HepG2 (cell line): ENCODE results near the gene SGMS1. TPM values are rescaled to one million over a fixed set of nuclear protein-coding genes. Genes with fewer than 3 reads are reported as not detected.
A peak's percentile ranks its signal among the peaks of the same experiment; 100 is the strongest.

Experiments
- ATAC-seq: fragments of 200-7000 bp; cut with Tn5 transposase; 3 replicates; pipeline ENCODE4 v1.9.1; 2020; ENCODE audit warnings: mild to moderate bottlenecking, moderate library complexity
- BruUV-seq: library from RNA; stranded (reverse); fragments of 400-500 nt; replicated peaks from 2 replicates; lab custom pipeline; 2021; lab: Mats Ljungman, UMichigan
- CTCF ChIA-PET: fragments of 300-600 bp; formaldehyde crosslinking; extraction: SDS; loops from one replicate; lab custom pipeline; 2021; ENCODE audit warnings: low total read pairs, inconsistent platforms, low intra/inter-chr PET ratio; lab: Yijun Ruan, JAX
- POLR2A ChIA-PET: fragments of 350-600 bp; sonication (Branson Sonifier 250); formaldehyde crosslinking; loops from one replicate; lab custom pipeline; 2020; ENCODE audit warnings: antibody characterized with exemption, inconsistent platforms; lab: Yijun Ruan, JAX
- DNase-seq: peaks from one replicate; pipeline ENCODE4 v3.0.0-alpha.2; 2015; ENCODE audit warnings: low spot score
- FAIRE-seq: peaks from 3 replicates; lab custom pipeline; 2011; peaks lifted over from hg19 to GRCh38; lab: Jason Lieb, UNC
- H2AFZ ChIP-seq: one replicate; pipeline ENCODE4 v1.6.1; 2011; ENCODE audit warnings: low read length, inconsistent platforms
- H3K27ac ChIP-seq: fragments of 300-600 bp; 3 replicates; pipeline ENCODE4 v1.8.0; 2011; ENCODE audit warnings: mixed run types, mild to moderate bottlenecking, mixed read lengths, low read length, inconsistent platforms; ENCODE audit not compliant: insufficient read depth; ENCODE audit errors: extremely low read length
- H3K27me3 ChIP-seq, 2 experiments: fragments of 200-600 bp in 1 of 2; 2 replicates in 1 of 2; 3 replicates in 1 of 2; pipeline versions ENCODE4 v1.6.0 to v1.8.0; 2011; ENCODE audit warnings: low read length in 2 of 2, mild to moderate bottlenecking in 2 of 2, moderate library complexity in 2 of 2, inconsistent platforms in 1 of 2; ENCODE audit not compliant: insufficient read depth in 2 of 2, control insufficient read depth in 1 of 2
- H3K36me3 ChIP-seq, 2 experiments: fragments of 200-600 bp in 1 of 2; replicated peaks in 1 of 2; 2 replicates in 1 of 2; 3 replicates in 1 of 2; pipeline versions ENCODE4 v1.5.1 to v1.8.0; 2011; ENCODE audit warnings: low read length in 2 of 2, inconsistent platforms in 1 of 2; ENCODE audit not compliant: insufficient read depth in 2 of 2, control insufficient read depth in 1 of 2
- H3K4me1 ChIP-seq: 2 replicates; pipeline ENCODE4 v1.5.1; 2012; ENCODE audit warnings: low read length, inconsistent platforms; ENCODE audit not compliant: insufficient read depth
- H3K4me2 ChIP-seq: 2 replicates; pipeline ENCODE4 v1.6.0; 2011; ENCODE audit warnings: low read depth, low read length, inconsistent platforms
- H3K4me3 ChIP-seq, 3 experiments: fragments of 200-600 bp in 1 of 3; sonication (generic), shearing (Covaris generic) in 1 of 3; replicated peaks in 1 of 3; 2 replicates each; pipeline ENCODE4 v1.5.1; 2011 to 2016; ENCODE audit warnings: low read length in 3 of 3, inconsistent platforms in 2 of 3, low read depth in 2 of 3, mild to moderate bottlenecking in 2 of 3, control low read depth in 1 of 3, mixed read lengths in 1 of 3; ENCODE audit not compliant: insufficient read depth in 1 of 3
- H3K79me2 ChIP-seq: one replicate; pipeline ENCODE4 v1.6.1; 2011; ENCODE audit warnings: low read length, inconsistent platforms; ENCODE audit not compliant: insufficient read depth
- H3K9ac ChIP-seq: 2 replicates; pipeline ENCODE4 v1.6.0; 2011; ENCODE audit warnings: mild to moderate bottlenecking, low read depth, low read length, inconsistent platforms; ENCODE audit not compliant: insufficient read depth
- H3K9me3 ChIP-seq: 2 replicates; pipeline ENCODE4 v1.5.1; 2012; ENCODE audit warnings: mild to moderate bottlenecking, low read length
- H4K20me1 ChIP-seq: 2 replicates; pipeline ENCODE4 v1.6.0; 2011; ENCODE audit warnings: inconsistent platforms, mild to moderate bottlenecking, low read length, moderate library complexity; ENCODE audit not compliant: insufficient read depth
- ARID2 ChIP-seq: sonication (generic); formaldehyde crosslinking; IDR thresholded peaks from 2 replicates; pipeline ENCODE4 v1.8.1; 2022; ENCODE audit warnings: mild to moderate bottlenecking, missing genetic modification reagents, borderline replicate concordance
- ESRRA ChIP-seq: sonication (generic); formaldehyde crosslinking; IDR thresholded peaks from 2 replicates; pipeline ENCODE4 v1.5.1; 2020; ENCODE audit warnings: mild to moderate bottlenecking, low read depth, missing genetic modification reagents
- NFATC3 ChIP-seq: sonication (generic); formaldehyde crosslinking; IDR thresholded peaks from 2 replicates; pipeline ENCODE4 v1.5.1; 2020; ENCODE audit warnings: mild to moderate bottlenecking, missing genetic modification reagents
- SMC3 ChIP-seq: IDR thresholded peaks from 2 replicates; pipeline ENCODE4 v1.6.1; 2011; ENCODE audit warnings: low read length, improper control_type of control experiment
- STAG1 ChIP-seq: sonication (generic); formaldehyde crosslinking; IDR thresholded peaks from 2 replicates; pipeline ENCODE4 v1.4.0; 2020; ENCODE audit warnings: missing genetic modification reagents
- ZFP1 ChIP-seq: IDR thresholded peaks from 2 replicates; pipeline ENCODE4 v1.6.1; 2016
- ZNF12 ChIP-seq: sonication (generic); formaldehyde crosslinking; IDR thresholded peaks from 2 replicates; pipeline ENCODE4 v1.5.0; 2020; ENCODE audit warnings: missing genetic modification reagents
- ZNF773 ChIP-seq: sonication (generic); formaldehyde crosslinking; IDR thresholded peaks from 2 replicates; pipeline ENCODE4 v1.4.0; 2020; ENCODE audit warnings: missing genetic modification reagents, borderline replicate concordance
- WGBS: methylation state at CpG from one replicate; pipeline ENCODE4 v1.1.6; 2017; ENCODE audit warnings: low lambda C conversion rate; 5-methylcytosine and 5-hydroxymethylcytosine counted together
- in situ Hi-C: cut with HindIII; loops from 2 replicates; pipeline ENCODE4 v1.10.0; 2017; ENCODE audit warnings: low pct_unique_long_range_greater_than_20kb; ENCODE audit not compliant: extremely low pct_ligation_motif_present
- intact Hi-C: fragments of 100-400 bp; cut with micrococcal nuclease; formaldehyde crosslinking; loops from one replicate; pipeline ENCODE4 v1.10.0; 2022; ENCODE audit not compliant: unreplicated experiment
- polyA plus RNA-seq, 8 experiments: library from polyadenylated mRNA; depleted of rRNA in 3 of 8; stranded (reverse) in 7 of 8; unstranded in 1 of 8; fragments of >200 nt; fragmentation: Illumina TruSeq in 4 of 8; extraction: Trizol in 4 of 8; gene quantifications; 2 replicates each; pipeline versions ENCODE4 v1.2.1 to v1.2.3, GENCODE V29; 2011 to 2016; ENCODE audit warnings: low read depth in 4 of 8, missing spikeins in 1 of 8, mixed read lengths in 1 of 8; ENCODE audit not compliant: insufficient read depth in 1 of 8
- total RNA-seq, 5 experiments: library from RNA; depleted of rRNA; stranded (reverse); fragments of >200 nt; fragmentation: Illumina TruSeq; extraction: Trizol; gene quantifications; 2 replicates each; pipeline ENCODE4 v1.2.3, GENCODE V29; 2016; ENCODE audit warnings: low read depth in 1 of 5
- TF ChIP-seq, protein P1 (sequence below): sonication (generic); formaldehyde crosslinking; IDR thresholded peaks from 2 replicates; pipeline ENCODE4 v1.8.1; 2023; ENCODE audit warnings: mild to moderate bottlenecking, moderate library complexity, missing genetic modification reagents
- TF ChIP-seq, protein P2 (sequence below): sonication (generic); formaldehyde crosslinking; IDR thresholded peaks from 2 replicates; pipeline ENCODE4 v1.5.0; 2020; ENCODE audit warnings: mild to moderate bottlenecking, missing genetic modification reagents, moderate library complexity
- TF ChIP-seq, protein P3 (sequence below): conservative IDR thresholded peaks from 2 replicates; pipeline ENCODE4 v1.6.1; 2018; ENCODE audit warnings: missing genetic modification reagents
- TF ChIP-seq, protein P4 (sequence below): sonication (generic); formaldehyde crosslinking; conservative IDR thresholded peaks from 2 replicates; pipeline ENCODE4 v1.8.0; 2022; ENCODE audit warnings: missing genetic modification reagents

The SGMS1 gene
- total and polyA plus RNA-seq, 2 of the 13 experiments (the other 11 are each of a cell fraction or from before 2014, with no cell fraction given), result 6.5 to 15.1 TPM

DNA sequence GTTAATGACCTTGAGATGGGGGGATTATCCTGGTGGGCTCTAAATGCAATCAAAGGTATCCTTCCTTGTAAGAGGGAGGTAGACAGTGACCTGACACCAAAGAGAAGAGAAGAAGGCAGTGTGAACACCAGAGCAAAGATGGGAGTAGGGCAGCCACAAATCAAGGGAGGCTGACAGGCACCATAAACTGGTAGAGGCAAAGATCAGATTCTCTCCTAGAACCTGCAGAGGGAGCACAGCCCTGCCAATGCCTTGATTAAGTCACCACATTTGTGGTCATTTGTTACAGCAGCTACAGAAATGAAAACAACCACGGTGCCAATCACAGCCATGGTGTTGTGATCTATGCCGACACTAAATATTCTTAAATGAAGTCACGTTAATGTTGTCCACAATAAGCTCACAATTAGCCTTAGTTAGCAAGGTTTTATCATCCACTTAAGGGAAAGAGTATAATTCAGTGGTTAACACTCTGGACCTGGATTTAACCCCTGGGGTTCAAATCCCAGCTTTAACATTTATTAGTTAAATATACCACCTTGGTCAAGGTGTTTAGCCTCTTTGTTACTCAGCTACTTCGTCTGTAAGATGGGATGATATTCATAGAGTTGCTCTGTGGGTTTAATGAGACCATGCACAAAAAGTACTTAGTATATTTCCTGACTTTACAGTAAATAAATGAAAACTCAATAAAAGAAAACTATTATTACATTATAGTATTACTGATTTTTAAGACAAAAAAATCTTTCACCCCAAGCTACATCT lies 70.8 kb downstream of the SGMS1 start:
- CTCF ChIA-PET, result no interaction called here
- ATAC-seq, result peak; percentile 75
- peaks cover 3% of the 10 kb centered on the region for H3K79me2 ChIP-seq
- POLR2A ChIA-PET, result no interaction called here
- no peak overlapping the region for H3K4me3 ChIP-seq
- in situ Hi-C loops, result no loop called here
- intact Hi-C loops, result no loop called here
- H3K9me3 ChIP-seq, result no peaks in the 10 kb centered on the region
- WGBS, result 83% methylated on average over 4 of the region's 4 CpGs
- TF ChIP-seq, protein P1, sequence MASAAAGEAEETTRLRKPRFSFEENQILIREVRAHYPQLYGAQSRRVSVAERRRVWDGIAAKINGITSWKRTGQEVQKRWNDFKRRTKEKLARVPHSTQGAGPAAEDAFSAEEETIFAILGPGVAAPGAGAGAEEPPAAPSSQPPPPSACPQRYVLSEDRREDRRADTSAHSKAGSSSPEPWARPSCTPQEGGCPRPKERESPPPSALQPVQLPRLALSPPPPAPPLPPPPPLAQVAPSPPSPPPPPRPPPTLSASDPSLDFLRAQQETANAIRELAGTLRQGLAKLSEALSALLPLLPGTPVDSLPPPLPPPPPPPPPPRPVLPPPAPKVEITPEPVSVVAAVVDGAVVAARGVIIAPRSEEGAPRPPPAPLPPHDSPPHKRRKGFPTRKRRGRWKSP (CRISPR knock-in tag), result no peak
- TF ChIP-seq ZFP1 (no peak), STAG1 (peak; percentile 48), SMC3 (peak; percentile 23; the same call in 1 of the 2 replicates), NFATC3 (CRISPR knock-in tag) (no peak), ESRRA (no peak), ZNF773 (CRISPR knock-in tag) (no peak), ARID2 (CRISPR knock-in tag) (no peak), ZNF12 (peak; percentile 93)
- TF ChIP-seq, protein P2, sequence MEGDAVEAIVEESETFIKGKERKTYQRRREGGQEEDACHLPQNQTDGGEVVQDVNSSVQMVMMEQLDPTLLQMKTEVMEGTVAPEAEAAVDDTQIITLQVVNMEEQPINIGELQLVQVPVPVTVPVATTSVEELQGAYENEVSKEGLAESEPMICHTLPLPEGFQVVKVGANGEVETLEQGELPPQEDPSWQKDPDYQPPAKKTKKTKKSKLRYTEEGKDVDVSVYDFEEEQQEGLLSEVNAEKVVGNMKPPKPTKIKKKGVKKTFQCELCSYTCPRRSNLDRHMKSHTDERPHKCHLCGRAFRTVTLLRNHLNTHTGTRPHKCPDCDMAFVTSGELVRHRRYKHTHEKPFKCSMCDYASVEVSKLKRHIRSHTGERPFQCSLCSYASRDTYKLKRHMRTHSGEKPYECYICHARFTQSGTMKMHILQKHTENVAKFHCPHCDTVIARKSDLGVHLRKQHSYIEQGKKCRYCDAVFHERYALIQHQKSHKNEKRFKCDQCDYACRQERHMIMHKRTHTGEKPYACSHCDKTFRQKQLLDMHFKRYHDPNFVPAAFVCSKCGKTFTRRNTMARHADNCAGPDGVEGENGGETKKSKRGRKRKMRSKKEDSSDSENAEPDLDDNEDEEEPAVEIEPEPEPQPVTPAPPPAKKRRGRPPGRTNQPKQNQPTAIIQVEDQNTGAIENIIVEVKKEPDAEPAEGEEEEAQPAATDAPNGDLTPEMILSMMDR, result peak; percentile 49
- TF ChIP-seq, protein P3, sequence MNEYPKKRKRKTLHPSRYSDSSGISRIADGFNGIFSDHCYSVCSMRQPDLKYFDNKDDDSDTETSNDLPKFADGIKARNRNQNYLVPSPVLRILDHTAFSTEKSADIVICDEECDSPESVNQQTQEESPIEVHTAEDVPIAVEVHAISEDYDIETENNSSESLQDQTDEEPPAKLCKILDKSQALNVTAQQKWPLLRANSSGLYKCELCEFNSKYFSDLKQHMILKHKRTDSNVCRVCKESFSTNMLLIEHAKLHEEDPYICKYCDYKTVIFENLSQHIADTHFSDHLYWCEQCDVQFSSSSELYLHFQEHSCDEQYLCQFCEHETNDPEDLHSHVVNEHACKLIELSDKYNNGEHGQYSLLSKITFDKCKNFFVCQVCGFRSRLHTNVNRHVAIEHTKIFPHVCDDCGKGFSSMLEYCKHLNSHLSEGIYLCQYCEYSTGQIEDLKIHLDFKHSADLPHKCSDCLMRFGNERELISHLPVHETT, result no peak
- TF ChIP-seq, protein P4, sequence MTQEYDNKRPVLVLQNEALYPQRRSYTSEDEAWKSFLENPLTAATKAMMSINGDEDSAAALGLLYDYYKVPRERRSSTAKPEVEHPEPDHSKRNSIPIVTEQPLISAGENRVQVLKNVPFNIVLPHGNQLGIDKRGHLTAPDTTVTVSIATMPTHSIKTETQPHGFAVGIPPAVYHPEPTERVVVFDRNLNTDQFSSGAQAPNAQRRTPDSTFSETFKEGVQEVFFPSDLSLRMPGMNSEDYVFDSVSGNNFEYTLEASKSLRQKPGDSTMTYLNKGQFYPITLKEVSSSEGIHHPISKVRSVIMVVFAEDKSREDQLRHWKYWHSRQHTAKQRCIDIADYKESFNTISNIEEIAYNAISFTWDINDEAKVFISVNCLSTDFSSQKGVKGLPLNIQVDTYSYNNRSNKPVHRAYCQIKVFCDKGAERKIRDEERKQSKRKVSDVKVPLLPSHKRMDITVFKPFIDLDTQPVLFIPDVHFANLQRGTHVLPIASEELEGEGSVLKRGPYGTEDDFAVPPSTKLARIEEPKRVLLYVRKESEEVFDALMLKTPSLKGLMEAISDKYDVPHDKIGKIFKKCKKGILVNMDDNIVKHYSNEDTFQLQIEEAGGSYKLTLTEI (CRISPR knock-in tag), result no peak
- TF ChIP-seq, all 625 proteins: peak for 4
- H3K4me2 ChIP-seq, result no peak overlapping the region
- no peak overlapping the region for H2AFZ ChIP-seq
- DNase-seq (no peak), FAIRE-seq (no peak)
- H3K9ac ChIP-seq, result no peak overlapping the region
- no peak overlapping the region for H3K27ac ChIP-seq
- BruUV-seq, result no TSS peak
- H3K27me3 ChIP-seq, result no peaks in the 10 kb centered on the region
- peaks cover 24% of the 10 kb centered on the region for H3K4me1 ChIP-seq
- no peaks in the 10 kb centered on the region for H4K20me1 ChIP-seq
- no peaks in the 10 kb centered on the region; a peak in 1 of 5 replicates for H3K36me3 ChIP-seq
